GM12878 (cell line): ENCODE measurements around the gene TBL3. TPM values are rescaled to one million over a fixed set of nuclear protein-coding genes. Genes with fewer than 3 reads are reported as not detected.

ENCODE experiments used
- CREB1 ChIP-seq: IDR thresholded peaks from 2 replicates; pipeline ENCODE4 v1.6.1; 2012; ENCODE audit warnings: low read depth, mild to moderate bottlenecking, inconsistent platforms
- DPF2 ChIP-seq: fragments of 450-650 bp; IDR thresholded peaks from 2 replicates; pipeline ENCODE4 v1.6.1; 2017; ENCODE audit warnings: mild to moderate bottlenecking
- IRF3 ChIP-seq: fragments of 450-650 bp; IDR thresholded peaks from 2 replicates; pipeline ENCODE4 v1.6.1; 2014; ENCODE audit warnings: mild to moderate bottlenecking
- NBN ChIP-seq: fragments of 450-650 bp; IDR thresholded peaks from 2 replicates; pipeline ENCODE4 v1.6.1; 2016
- NFIC ChIP-seq: IDR thresholded peaks from 2 replicates; pipeline ENCODE4 v1.6.1; 2012; ENCODE audit warnings: low read depth, mild to moderate bottlenecking, inconsistent platforms, low read length, moderate library complexity
- NFXL1 ChIP-seq: fragments of 450-650 bp; IDR thresholded peaks from 2 replicates; pipeline ENCODE4 v1.6.1; 2017; ENCODE audit warnings: antibody characterized with exemption, mild to moderate bottlenecking, borderline replicate concordance
- NFYB ChIP-seq: IDR thresholded peaks from 2 replicates; pipeline ENCODE4 v1.6.1; 2011; ENCODE audit warnings: low read depth, mild to moderate bottlenecking, low read length, improper control_type of control experiment, moderate library complexity; ENCODE audit not compliant: insufficient read depth
- NR2C2 ChIP-seq: IDR thresholded peaks from 2 replicates; pipeline ENCODE4 v1.6.1; 2011; ENCODE audit warnings: borderline replicate concordance, low read depth; ENCODE audit not compliant: control insufficient read depth, insufficient read length
- PAX5 ChIP-seq: IDR thresholded peaks from 2 replicates; pipeline ENCODE4 v1.6.1; 2011; ENCODE audit warnings: low read depth, low read length, borderline replicate concordance
- PML ChIP-seq: IDR thresholded peaks from 2 replicates; pipeline ENCODE4 v1.6.1; 2012; ENCODE audit warnings: low read length, inconsistent platforms
- POU2F2 ChIP-seq: IDR thresholded peaks from 3 replicates; pipeline ENCODE4 v1.6.1; 2011; ENCODE audit warnings: low read depth, mild to moderate bottlenecking, low read length, borderline replicate concordance
- PRDM15 ChIP-seq: fragments of 450-650 bp; formaldehyde crosslinking; IDR thresholded peaks from 2 replicates; pipeline ENCODE4 v1.4.0; 2020; ENCODE audit warnings: mild to moderate bottlenecking, moderate library complexity
- SPI1 ChIP-seq: IDR thresholded peaks from 2 replicates; pipeline ENCODE4 v1.6.1; 2011; ENCODE audit warnings: low read depth, mild to moderate bottlenecking, low read length, moderate library complexity, borderline replicate concordance; ENCODE audit not compliant: insufficient read depth
- TCF3 ChIP-seq: IDR thresholded peaks from 2 replicates; pipeline ENCODE4 v1.6.1; 2012; ENCODE audit warnings: low read depth, mild to moderate bottlenecking, low read length, borderline replicate concordance; ENCODE audit not compliant: insufficient read depth
- WRNIP1 ChIP-seq: IDR thresholded peaks from 2 replicates; pipeline ENCODE4 v1.6.1; 2011; ENCODE audit warnings: low read depth, low read length, improper control_type of control experiment, borderline replicate concordance
- YY1 ChIP-seq: IDR thresholded peaks from 2 replicates; pipeline ENCODE4 v1.6.1; 2011; ENCODE audit warnings: low read depth, mild to moderate bottlenecking, low read length
- polyA plus RNA-seq, 11 experiments: library from polyadenylated mRNA; depleted of rRNA in 4 of 11; unstranded in 6 of 11; stranded (reverse) in 5 of 11; fragments of >200 nt; fragmentation: Nextera tagmentation in 4 of 11; fragmentation: Illumina TruSeq in 1 of 11; extraction: Ambion mirVana in 4 of 11; extraction: Trizol in 1 of 11; gene quantifications; 1 replicate in 1 of 11; 2 replicates in 10 of 11; pipeline versions ENCODE4 v1.2.1 to v1.2.3, GENCODE V29; 2011 to 2016; ENCODE audit warnings: inconsistent platforms in 2 of 11, missing spikeins in 2 of 11, low read depth in 1 of 11
- total RNA-seq, 4 experiments: library from RNA; depleted of rRNA in 3 of 4; stranded (reverse); fragments of >200 nt in 3 of 4; fragmentation: Illumina TruSeq in 1 of 4; extraction: Trizol in 1 of 4; gene quantifications; 2 replicates each; pipeline versions ENCODE4 v1.2.1 to v1.2.3, GENCODE V29; 2013 to 2021
- TF ChIP-seq, protein P1 (sequence below): IDR thresholded peaks from 2 replicates; pipeline ENCODE4 v1.6.1; 2012; ENCODE audit warnings: low read length, inconsistent platforms
- TF ChIP-seq, protein P2 (sequence below): fragments of 450-650 bp; IDR thresholded peaks from 2 replicates; pipeline ENCODE4 v1.6.1; 2017; ENCODE audit warnings: borderline replicate concordance
- TF ChIP-seq, protein P3 (sequence below), 3 experiments: IDR thresholded peaks in 2 of 3; conservative IDR thresholded peaks in 1 of 3; 2 replicates each; pipeline ENCODE4 v1.5.1; 2011; ENCODE audit warnings: low read depth in 3 of 3, low read length in 3 of 3, mild to moderate bottlenecking in 3 of 3, control low read depth in 2 of 3, moderate library complexity in 2 of 3, inconsistent platforms in 1 of 3, mixed read lengths in 1 of 3; ENCODE audit not compliant: control insufficient read depth in 2 of 3, insufficient read depth in 1 of 3; ENCODE audit errors: extremely low read depth in 1 of 3

TBL3 gene
- total and polyA plus RNA-seq, 10 of the 15 experiments (the other 5 are each of a cell fraction or from before 2014, with no cell fraction given): 1.2 to 101 (median 34.2) TPM

GRCh38 chr16:2023092-2024031 is 51.5 kb downstream of the TBL3 start (continued):
- no peak for TF ChIP-seq IRF3
- 0 out of 2 replicates have a peak, but pooled peaks have one; percentile 11 for TF ChIP-seq PAX5
- TF ChIP-seq PRDM15: no peak
- TF ChIP-seq, protein P1, sequence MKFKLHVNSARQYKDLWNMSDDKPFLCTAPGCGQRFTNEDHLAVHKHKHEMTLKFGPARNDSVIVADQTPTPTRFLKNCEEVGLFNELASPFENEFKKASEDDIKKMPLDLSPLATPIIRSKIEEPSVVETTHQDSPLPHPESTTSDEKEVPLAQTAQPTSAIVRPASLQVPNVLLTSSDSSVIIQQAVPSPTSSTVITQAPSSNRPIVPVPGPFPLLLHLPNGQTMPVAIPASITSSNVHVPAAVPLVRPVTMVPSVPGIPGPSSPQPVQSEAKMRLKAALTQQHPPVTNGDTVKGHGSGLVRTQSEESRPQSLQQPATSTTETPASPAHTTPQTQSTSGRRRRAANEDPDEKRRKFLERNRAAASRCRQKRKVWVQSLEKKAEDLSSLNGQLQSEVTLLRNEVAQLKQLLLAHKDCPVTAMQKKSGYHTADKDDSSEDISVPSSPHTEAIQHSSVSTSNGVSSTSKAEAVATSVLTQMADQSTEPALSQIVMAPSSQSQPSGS: no peak
- peak; percentile 77 for TF ChIP-seq YY1
- TF ChIP-seq POU2F2: 0 out of 3 replicates have a peak, but pooled peaks have one; percentile 19
- no peak for TF ChIP-seq NFIC
- TF ChIP-seq, protein P2, sequence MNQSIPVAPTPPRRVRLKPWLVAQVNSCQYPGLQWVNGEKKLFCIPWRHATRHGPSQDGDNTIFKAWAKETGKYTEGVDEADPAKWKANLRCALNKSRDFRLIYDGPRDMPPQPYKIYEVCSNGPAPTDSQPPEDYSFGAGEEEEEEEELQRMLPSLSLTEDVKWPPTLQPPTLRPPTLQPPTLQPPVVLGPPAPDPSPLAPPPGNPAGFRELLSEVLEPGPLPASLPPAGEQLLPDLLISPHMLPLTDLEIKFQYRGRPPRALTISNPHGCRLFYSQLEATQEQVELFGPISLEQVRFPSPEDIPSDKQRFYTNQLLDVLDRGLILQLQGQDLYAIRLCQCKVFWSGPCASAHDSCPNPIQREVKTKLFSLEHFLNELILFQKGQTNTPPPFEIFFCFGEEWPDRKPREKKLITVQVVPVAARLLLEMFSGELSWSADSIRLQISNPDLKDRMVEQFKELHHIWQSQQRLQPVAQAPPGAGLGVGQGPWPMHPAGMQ: no peak
- no peak for TF ChIP-seq NR2C2
- TF ChIP-seq SPI1: peak; percentile 32; the same call in 1 of the 2 replicates
- TF ChIP-seq NFYB: no peak
- no peak for TF ChIP-seq PML
- TF ChIP-seq NBN: 0 out of 2 replicates have a peak, but pooled peaks have one; percentile 33
- TF ChIP-seq, protein P3, sequence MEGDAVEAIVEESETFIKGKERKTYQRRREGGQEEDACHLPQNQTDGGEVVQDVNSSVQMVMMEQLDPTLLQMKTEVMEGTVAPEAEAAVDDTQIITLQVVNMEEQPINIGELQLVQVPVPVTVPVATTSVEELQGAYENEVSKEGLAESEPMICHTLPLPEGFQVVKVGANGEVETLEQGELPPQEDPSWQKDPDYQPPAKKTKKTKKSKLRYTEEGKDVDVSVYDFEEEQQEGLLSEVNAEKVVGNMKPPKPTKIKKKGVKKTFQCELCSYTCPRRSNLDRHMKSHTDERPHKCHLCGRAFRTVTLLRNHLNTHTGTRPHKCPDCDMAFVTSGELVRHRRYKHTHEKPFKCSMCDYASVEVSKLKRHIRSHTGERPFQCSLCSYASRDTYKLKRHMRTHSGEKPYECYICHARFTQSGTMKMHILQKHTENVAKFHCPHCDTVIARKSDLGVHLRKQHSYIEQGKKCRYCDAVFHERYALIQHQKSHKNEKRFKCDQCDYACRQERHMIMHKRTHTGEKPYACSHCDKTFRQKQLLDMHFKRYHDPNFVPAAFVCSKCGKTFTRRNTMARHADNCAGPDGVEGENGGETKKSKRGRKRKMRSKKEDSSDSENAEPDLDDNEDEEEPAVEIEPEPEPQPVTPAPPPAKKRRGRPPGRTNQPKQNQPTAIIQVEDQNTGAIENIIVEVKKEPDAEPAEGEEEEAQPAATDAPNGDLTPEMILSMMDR (IDR thresholded peaks at IDR 0.05 in 2 of 3, conservative IDR thresholded peaks at IDR 0.05 in 1 of 3; ENCODE audit: control insufficient read depth in 2 of 3, extremely low read depth in 1 of 3, insufficient read depth in 1 of 3, low read depth in 3 of 3, low read length in 3 of 3): peak; percentile 97 to 99 (median 98)
- TF ChIP-seq WRNIP1: no peak
- 0 out of 2 replicates have a peak, but pooled peaks have one; percentile 22 for TF ChIP-seq TCF3
- peak; percentile 52; the same call in 1 of the 2 replicates for TF ChIP-seq CREB1
- peak; percentile 40; the same call in 1 of the 2 replicates for TF ChIP-seq DPF2
- no peak for TF ChIP-seq NFXL1
